Suprapubic skin (tissue), 3 donors: ENCODE results near the gene TANGO2.

ENCODE experiments used
- EP300 ChIP-seq: sonication (generic); formaldehyde crosslinking; IDR thresholded peaks from one replicate; pipeline ENCODE4 v1.6.1; 2017; ENCODE audit warnings: antibody characterized with exemption
- POLR2A ChIP-seq, 2 donors: fragments of 450-650 bp; IDR thresholded peaks; one replicate each; pipeline ENCODE4 v1.6.1; 2017; ENCODE audit warnings: antibody characterized with exemption in 2 of 2, mild to moderate bottlenecking in 2 of 2, moderate library complexity in 2 of 2
- TF ChIP-seq, protein P1 (sequence below), 2 donors: fragments of 200-600 bp in 1 of 2; fragments of 450-650 bp in 1 of 2; sonication (generic) in 1 of 2; IDR thresholded peaks; one replicate each; pipeline ENCODE4 v1.5.1; 2016 to 2019; ENCODE audit warnings: antibody characterized with exemption in 2 of 2, mild to moderate bottlenecking in 1 of 2, moderate library complexity in 1 of 2

DNA sequence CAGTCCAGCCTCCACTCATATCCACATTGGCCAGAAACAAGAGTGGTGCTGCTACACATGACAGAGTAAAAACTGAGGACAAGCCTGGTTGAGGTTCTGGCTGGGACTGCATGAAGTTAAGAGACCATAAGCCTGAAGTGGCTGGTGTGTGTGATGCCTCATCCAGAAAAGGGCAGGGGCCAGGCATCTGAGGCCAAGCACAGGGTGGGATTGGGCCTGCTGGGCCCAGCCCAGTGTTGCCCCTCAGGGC, 29.6 kb upstream of the TANGO2 start:
- no peak for TF ChIP-seq EP300
- no peak for TF ChIP-seq POLR2A (IDR thresholded peaks at IDR 0.05)
- TF ChIP-seq, protein P1, sequence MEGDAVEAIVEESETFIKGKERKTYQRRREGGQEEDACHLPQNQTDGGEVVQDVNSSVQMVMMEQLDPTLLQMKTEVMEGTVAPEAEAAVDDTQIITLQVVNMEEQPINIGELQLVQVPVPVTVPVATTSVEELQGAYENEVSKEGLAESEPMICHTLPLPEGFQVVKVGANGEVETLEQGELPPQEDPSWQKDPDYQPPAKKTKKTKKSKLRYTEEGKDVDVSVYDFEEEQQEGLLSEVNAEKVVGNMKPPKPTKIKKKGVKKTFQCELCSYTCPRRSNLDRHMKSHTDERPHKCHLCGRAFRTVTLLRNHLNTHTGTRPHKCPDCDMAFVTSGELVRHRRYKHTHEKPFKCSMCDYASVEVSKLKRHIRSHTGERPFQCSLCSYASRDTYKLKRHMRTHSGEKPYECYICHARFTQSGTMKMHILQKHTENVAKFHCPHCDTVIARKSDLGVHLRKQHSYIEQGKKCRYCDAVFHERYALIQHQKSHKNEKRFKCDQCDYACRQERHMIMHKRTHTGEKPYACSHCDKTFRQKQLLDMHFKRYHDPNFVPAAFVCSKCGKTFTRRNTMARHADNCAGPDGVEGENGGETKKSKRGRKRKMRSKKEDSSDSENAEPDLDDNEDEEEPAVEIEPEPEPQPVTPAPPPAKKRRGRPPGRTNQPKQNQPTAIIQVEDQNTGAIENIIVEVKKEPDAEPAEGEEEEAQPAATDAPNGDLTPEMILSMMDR (IDR thresholded peaks at IDR 0.05): no peak
